Body of pancreas (tissue), 4 donors: ENCODE results near the gene ENAH. TPM values are rescaled to one million over a fixed set of nuclear protein-coding genes. Genes with fewer than 3 reads are reported as not detected.

Source experiments
- ATAC-seq: fragments of 150-250 bp; one replicate; pipeline ENCODE4 v1.9.1; 2016
- DNase-seq, 4 donors: peaks; one replicate each; pipeline ENCODE4 v3.0.0-alpha.2; 2019
- H3K27ac ChIP-seq, 4 donors: fragments of 200-600 bp; sonication (generic); 1 replicate in 3 of 4; 2 replicates in 1 of 4; pipeline versions ENCODE4 v1.5.1 to v1.6.1; 2016 to 2019; ENCODE audit warnings: mild to moderate bottlenecking in 1 of 4, mixed read lengths in 1 of 4, moderate library complexity in 1 of 4
- H3K27me3 ChIP-seq, 2 donors: fragments of 200-600 bp; sonication (generic); one replicate each; pipeline ENCODE4 v1.6.0; 2016; ENCODE audit warnings: mild to moderate bottlenecking in 1 of 2
- H3K36me3 ChIP-seq, 2 donors: fragments of 200-600 bp; sonication (generic); replicated peaks in 1 of 2; 2 replicates each; pipeline ENCODE4 v1.5.1; 2016; ENCODE audit warnings: low read depth in 2 of 2; ENCODE audit not compliant: insufficient read depth in 1 of 2
- H3K4me1 ChIP-seq: fragments of 200-600 bp; sonication (generic); one replicate; pipeline ENCODE4 v1.6.0; 2016
- H3K4me3 ChIP-seq, 2 donors: fragments of 200-600 bp; sonication (generic); 1 replicate in 1 of 2; 2 replicates in 1 of 2; pipeline ENCODE4 v1.5.1; 2016 to 2019
- H3K9me3 ChIP-seq, 3 donors: fragments of 200-600 bp; sonication (generic); 1 replicate in 2 of 3; 2 replicates in 1 of 3; pipeline ENCODE4 v1.5.1; 2016
- POLR2A ChIP-seq, 3 donors: fragments of 450-650 bp; IDR thresholded peaks; one replicate each; pipeline ENCODE4 v1.6.1; 2016; ENCODE audit warnings: antibody characterized with exemption in 3 of 3, mild to moderate bottlenecking in 2 of 3
- WGBS, 2 donors: methylation state at CpG; one replicate each; pipeline ENCODE4 v1.1.5; 2017; 5-methylcytosine and 5-hydroxymethylcytosine counted together
- intact Hi-C: fragments of 100-400 bp; cut with DNase I; formaldehyde crosslinking; loops from one replicate; pipeline ENCODE4 v1.15.1; 2023
- total RNA-seq, 2 donors: library from RNA; depleted of rRNA; stranded (reverse); fragments of >200 nt; gene quantifications; one replicate each; pipeline ENCODE4 v1.1.0, GENCODE V29; 2016
- TF ChIP-seq, protein P1 (sequence below), 7 experiments: fragments of 450-650 bp in 4 of 7; fragments of 200-600 bp in 3 of 7; sonication (generic) in 3 of 7; IDR thresholded peaks; one replicate each; pipeline ENCODE4 v1.5.1; 2016 to 2019; ENCODE audit warnings: antibody characterized with exemption in 7 of 7

The ENAH gene
- total RNA-seq, 2 donors from 2014 or later, result 21.1 to 28.8 TPM

DNA sequence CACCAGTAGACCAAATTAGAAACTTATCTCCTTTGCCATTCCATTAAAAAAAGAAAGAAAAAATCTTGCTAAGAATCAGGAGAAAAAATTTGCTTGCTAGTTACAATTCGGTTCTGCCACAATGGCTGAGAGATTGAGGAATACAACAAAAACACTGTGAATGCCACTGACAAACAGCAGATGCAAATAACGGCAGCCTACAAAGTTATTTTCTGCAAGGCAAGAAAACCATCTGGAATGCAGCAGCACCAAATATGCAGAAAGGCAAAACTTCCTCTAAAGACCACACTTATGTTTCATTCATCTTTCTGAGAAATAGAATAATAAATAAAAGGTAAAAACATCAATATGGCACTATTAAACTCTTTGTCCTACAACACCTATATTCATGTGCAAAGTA lies 75.7 kb downstream of the ENAH start:
- 72 to 81% methylated on average over 2 of the region's 2 CpGs for WGBS, 2 donors
- no peak for DNase-seq
- intact Hi-C loops, result no loop called here
- Histone ChIP-seq H3K27me3 (no peaks in the 10 kb centered on the region), H3K4me3 (no peak overlapping the region), H3K4me1 (peaks cover 11% of the 10 kb centered on the region), H3K9me3 (no peaks in the 10 kb centered on the region), H3K27ac (no peak overlapping the region), H3K36me3 (no peaks in the 10 kb centered on the region)
- TF ChIP-seq POLR2A (IDR thresholded peaks at IDR 0.05), result no peak
- TF ChIP-seq, protein P1, sequence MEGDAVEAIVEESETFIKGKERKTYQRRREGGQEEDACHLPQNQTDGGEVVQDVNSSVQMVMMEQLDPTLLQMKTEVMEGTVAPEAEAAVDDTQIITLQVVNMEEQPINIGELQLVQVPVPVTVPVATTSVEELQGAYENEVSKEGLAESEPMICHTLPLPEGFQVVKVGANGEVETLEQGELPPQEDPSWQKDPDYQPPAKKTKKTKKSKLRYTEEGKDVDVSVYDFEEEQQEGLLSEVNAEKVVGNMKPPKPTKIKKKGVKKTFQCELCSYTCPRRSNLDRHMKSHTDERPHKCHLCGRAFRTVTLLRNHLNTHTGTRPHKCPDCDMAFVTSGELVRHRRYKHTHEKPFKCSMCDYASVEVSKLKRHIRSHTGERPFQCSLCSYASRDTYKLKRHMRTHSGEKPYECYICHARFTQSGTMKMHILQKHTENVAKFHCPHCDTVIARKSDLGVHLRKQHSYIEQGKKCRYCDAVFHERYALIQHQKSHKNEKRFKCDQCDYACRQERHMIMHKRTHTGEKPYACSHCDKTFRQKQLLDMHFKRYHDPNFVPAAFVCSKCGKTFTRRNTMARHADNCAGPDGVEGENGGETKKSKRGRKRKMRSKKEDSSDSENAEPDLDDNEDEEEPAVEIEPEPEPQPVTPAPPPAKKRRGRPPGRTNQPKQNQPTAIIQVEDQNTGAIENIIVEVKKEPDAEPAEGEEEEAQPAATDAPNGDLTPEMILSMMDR (IDR thresholded peaks at IDR 0.05), result no peak
- ATAC-seq, result no peak

DNA sequence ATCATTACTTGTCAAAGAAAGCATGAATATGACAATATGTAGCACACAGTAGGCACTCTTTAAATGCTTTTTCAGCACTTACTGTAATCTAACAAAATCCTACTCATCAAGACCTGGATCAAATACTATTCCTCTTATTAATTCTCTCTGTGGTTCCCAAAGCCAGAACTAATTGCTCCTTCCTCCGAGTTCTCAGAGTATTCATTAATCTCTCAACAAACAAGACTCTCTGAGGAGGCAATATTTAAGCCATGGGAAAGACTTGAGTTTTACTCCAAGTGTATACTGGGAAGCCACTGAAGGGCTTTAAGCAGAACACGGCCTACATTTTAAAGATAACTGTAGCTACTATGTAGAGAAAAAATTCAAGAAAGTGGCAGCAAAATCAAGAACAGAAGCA lies 79.7 kb downstream of the ENAH start:
- intact Hi-C loops, result no loop called here
- H3K4me1 ChIP-seq, result peaks cover 9% of the 10 kb centered on the region

DNA sequence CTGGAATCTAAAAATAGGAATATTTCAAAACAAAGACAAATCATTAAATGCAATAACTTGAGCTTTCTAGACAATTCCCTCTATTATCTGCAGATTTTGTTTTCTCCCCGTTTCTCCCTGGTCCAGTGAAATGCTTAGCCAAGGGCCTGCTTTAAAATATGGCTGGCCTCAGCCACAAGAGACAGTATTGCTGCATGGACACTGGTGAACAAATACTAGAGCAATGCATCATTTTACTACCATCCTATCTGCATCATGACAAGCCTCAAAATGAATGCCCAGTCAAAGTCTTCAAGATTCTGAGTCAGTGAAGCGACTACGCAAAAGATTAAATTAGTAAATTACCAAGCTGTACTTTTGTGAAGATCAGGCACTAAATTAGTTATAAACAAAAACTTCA lies 80.5 kb downstream of the ENAH start:
- ATAC-seq (no peak), DNase-seq (no peak)
- H3K9me3 ChIP-seq, result no peaks in the 10 kb centered on the region
- TF ChIP-seq, protein P1 (IDR thresholded peaks at IDR 0.05), result peak in 1 of 7 experiments; percentile 18
- TF ChIP-seq POLR2A (IDR thresholded peaks at IDR 0.05), result no peak
- H3K36me3 ChIP-seq, result no peaks in the 10 kb centered on the region
- H3K27ac ChIP-seq, result no peak overlapping the region
- H3K27me3 ChIP-seq, result no peaks in the 10 kb centered on the region
- 70 to 74% methylated on average over 3 of the region's 3 CpGs for WGBS, 2 donors
- no peak overlapping the region for H3K4me3 ChIP-seq
- peaks cover 7% of the 10 kb centered on the region for H3K4me1 ChIP-seq
- intact Hi-C loops, result no loop called here

More for the DNA sequence above, 79.7 kb downstream of the ENAH start:
- Histone ChIP-seq H3K27ac (no peak overlapping the region), H3K4me3 (no peak overlapping the region), H3K9me3 (no peaks in the 10 kb centered on the region), H3K27me3 (no peaks in the 10 kb centered on the region), H3K36me3 (no peaks in the 10 kb centered on the region)
- TF ChIP-seq, protein P1 (IDR thresholded peaks at IDR 0.05), result no peak
- no peak for TF ChIP-seq POLR2A (IDR thresholded peaks at IDR 0.05)
- DNase-seq, result no peak
- WGBS, 2 donors, result 47 to 48% methylated on average over 2 of the region's 2 CpGs
- no peak for ATAC-seq

DNA sequence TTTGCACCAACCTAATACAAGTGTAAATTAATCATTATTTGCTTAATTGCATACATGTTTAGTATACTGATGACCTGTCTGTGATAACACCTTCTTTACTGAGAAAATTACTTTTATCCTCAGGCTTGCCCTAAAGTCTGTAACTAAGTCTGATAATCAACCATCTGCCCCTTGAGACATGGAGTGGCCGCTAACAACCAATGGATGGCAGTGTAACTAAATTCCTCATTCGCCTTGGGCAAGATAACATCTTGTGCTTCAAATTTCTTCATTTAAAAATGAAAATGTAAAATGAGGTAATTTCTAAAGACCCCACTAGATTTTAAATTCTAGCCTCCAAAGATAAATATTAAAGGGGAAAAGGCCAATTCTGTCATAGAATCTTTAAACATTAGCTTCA lies 85.1 kb downstream of the ENAH start:
- no peak overlapping the region for H3K27ac ChIP-seq
- TF ChIP-seq, protein P1 (IDR thresholded peaks at IDR 0.05), result peak in 5 of 7 experiments; percentile 17 to 32 (median 27)
- TF ChIP-seq POLR2A (IDR thresholded peaks at IDR 0.05), result no peak
- DNase-seq (no peak), ATAC-seq (no peak)
- peaks cover 7% of the 10 kb centered on the region for H3K4me1 ChIP-seq
- WGBS, 2 donors, result 58 to 69% methylated on average over 2 of the region's 2 CpGs
- H3K4me3 ChIP-seq, result no peak overlapping the region
- no peaks in the 10 kb centered on the region for H3K27me3 ChIP-seq
- no peaks in the 10 kb centered on the region for H3K9me3 ChIP-seq
- no peaks in the 10 kb centered on the region for H3K36me3 ChIP-seq
- intact Hi-C loops, result no loop called here

DNA sequence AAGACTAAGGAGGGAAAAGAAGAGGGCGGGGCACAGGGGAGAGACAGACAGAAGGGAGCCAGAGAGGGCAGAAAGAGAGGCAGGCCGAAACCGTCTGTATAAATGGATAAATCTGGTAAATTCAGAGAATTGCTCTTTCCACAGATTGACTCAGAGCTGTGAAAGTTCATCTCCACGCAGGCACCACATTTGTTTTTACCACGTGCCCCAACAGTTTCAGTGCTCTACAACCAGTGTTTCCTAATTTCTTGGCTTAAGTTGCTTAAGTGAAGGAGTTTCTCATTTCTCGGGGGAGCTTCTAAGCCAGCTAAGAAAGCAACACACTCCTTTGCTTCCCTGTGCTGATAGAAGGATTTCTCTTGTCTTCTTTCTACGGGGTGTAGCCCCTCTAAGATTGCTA lies 87.1 kb downstream of the ENAH start:
- WGBS, 2 donors, result 80 to 86% methylated on average over 7 of the region's 7 CpGs
- Histone ChIP-seq H3K9me3 (no peaks in the 10 kb centered on the region), H3K36me3 (no peaks in the 10 kb centered on the region), H3K4me3 (no peak overlapping the region), H3K4me1 (peaks cover 6% of the 10 kb centered on the region), H3K27ac (no peak overlapping the region), H3K27me3 (no peaks in the 10 kb centered on the region)
- intact Hi-C loops, result no loop called here
- ATAC-seq (no peak), DNase-seq (peak in 1 of 4 donors; percentile 17)
- TF ChIP-seq, protein P1 (IDR thresholded peaks at IDR 0.05), result no peak
- no peak for TF ChIP-seq POLR2A (IDR thresholded peaks at IDR 0.05)
